ENCODE measurements around the gene ACSM5.

Gene ACSM5, protein sequence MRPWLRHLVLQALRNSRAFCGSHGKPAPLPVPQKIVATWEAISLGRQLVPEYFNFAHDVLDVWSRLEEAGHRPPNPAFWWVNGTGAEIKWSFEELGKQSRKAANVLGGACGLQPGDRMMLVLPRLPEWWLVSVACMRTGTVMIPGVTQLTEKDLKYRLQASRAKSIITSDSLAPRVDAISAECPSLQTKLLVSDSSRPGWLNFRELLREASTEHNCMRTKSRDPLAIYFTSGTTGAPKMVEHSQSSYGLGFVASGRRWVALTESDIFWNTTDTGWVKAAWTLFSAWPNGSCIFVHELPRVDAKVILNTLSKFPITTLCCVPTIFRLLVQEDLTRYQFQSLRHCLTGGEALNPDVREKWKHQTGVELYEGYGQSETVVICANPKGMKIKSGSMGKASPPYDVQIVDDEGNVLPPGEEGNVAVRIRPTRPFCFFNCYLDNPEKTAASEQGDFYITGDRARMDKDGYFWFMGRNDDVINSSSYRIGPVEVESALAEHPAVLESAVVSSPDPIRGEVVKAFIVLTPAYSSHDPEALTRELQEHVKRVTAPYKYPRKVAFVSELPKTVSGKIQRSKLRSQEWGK

DNA sequence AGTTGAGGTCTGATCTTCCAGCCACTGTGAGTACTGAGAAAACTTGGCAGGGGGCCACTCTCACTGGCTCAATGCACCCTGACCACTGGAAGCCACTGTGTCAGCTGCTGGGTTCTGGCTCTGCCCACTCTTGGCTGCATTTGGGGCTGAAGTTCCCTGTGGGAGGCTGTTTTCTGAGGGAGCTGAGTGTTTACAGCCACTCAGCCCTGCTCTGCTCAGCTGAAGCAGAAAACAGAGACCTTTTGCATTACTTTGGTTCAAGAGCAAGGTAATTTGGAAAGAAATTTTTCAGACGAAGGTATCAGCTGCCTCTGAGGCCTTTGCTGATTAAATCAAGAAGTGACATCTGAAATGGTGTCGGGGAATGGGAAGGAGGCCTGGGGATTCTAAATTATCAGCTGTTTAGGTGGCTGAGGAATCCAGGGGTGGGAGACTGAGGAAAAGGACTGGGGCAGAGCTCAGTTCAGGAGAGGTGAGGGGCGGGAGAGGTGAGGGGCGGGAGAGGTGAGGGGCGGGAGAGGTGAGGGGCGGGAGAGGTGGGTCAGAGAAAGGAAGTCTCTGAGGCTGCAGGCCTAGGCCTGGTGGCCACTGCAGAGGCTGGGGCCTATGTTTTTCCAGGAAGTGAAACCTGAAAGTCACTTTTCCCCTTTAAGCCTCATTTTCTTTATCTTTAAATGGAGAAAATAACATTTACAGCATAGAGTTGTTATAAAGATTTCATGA is at the start of gene ACSM5:
TSS of gene ACSM5 (plus strand) at position 137 of the 723 bp plus-strand sequence. CDS start 1,951 bp downstream, outside the sequence.
- no peak for DNase-seq

DNA sequence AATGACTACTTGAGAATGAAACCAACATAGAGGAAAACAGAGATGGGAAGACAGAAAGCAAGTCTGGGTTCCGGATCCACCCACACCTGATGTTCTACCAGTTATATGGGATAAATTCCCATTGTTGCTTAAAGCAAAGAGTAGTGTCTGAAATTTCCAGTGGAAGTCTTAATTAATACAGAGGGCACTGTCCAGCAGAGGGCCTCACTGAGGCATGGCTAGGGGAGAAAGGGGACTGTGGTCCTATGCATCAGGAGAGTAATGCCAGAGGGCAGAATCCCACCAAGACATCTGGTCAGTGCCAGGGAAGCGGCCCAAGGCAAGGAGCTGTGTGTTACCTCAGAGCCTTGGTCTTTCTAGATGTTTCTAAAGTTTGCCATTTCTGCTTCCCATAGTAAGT is 49.3 kb upstream of the ACSM5 start:
- no peak for DNase-seq

DNA sequence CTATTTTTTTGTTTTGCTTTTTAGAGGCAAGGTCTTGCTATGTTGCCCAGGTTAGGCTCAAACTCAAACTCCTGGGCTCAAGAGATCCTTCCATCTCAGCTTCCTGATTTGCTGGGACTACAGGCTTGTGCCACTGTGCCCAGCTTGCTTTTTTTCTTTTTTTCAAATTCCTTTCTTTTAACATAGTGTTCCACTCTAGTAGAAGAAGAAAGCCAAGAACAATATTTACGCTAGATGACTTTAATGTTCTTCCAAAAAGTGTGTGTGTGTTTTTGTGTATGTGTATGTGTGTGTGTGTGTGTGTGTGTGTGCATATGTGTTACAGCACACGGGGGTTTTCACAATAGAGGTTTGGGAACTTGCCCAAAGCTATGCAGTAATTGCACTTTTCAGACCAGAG is 46.1 kb upstream of the ACSM5 start:
- DNase-seq = no peak

DNA sequence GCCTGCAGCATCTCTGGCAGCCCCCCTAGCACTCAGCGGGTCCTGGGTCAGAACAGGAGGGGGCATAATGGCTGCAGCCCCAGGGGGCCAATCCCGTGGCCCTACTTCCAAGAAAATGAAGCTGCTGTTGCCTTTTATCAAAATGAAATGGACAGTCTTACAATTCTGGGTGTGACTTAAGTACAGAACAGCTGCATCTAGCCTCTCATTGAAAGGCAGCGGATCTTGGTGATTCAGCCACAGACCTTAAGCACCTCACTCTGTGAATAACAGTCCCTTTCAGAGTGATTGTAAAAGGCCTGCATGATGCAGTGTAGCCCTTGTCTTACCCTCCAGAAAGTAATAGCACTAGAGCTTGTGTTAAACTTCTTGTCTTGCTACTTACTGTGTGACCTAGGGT is 45.3 kb upstream of the ACSM5 start:
- no peak for DNase-seq

DNA sequence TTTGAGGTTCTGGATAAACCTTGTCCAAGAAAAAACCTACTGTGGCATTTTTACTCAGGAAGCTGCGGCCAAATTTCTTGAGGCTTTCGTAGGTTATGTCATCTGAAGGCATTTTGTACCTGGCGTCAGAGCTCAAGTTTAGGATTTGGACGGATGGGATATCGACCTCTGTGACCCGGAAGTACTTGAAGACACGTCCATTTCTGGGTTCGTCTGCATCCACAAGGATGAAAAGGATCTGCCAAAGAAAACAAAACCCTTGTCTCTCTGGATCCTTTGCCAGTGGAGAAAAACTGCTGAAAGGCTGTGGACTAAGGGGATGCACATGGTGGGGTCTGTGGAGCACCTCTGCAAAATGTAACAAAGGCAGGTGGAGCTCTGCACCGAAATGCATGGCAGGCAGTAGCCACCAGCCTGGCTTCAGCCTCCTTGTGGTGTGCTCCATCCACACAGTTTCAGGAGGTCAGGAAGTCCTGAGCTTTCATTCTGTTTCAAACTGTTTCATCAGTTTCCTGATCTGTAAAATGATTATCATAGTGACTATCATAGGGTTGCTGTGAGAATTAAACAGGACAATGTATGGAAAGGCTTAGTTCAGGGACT is 39.8 kb upstream of the ACSM5 start:
- no peak for DNase-seq

DNA sequence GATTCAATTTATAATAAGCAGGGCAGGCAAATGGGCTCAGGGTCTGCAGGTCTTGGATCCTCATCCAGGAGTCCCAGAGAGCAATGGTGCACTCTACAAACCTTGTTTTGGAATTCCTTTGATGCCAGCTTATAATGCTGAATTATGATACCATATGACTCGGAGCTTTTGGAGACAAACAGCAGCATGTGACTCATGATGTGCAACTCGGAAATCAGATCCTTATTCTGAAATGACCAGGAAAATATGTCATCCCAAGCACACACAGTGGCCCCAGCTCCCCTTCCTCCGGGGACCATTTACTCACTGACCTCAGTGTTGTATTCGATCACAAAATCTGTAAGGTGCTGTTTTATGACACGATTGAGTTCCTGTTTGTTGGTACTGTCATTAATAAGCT is 36.6 kb upstream of the ACSM5 start:
- DNase-seq = no peak

DNA sequence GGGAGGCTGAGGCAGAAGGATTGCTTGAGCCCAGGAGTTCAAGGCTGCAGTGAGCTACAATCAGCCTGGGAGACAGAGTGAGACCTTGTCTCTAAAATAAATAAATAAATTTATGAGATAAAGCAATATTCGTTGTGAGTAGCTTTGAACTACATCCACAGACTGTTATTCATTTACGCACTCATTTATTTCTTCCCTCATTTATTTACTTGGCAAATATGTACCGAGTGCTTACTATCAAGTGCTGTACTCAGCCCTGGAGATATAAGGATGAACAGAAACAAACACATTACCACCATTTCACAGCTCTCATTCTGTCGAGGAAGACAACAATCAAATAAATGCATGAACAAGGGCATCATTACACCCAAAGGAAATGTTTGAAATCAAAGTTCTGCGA is 32.2 kb upstream of the ACSM5 start:
- no peak for DNase-seq

DNA sequence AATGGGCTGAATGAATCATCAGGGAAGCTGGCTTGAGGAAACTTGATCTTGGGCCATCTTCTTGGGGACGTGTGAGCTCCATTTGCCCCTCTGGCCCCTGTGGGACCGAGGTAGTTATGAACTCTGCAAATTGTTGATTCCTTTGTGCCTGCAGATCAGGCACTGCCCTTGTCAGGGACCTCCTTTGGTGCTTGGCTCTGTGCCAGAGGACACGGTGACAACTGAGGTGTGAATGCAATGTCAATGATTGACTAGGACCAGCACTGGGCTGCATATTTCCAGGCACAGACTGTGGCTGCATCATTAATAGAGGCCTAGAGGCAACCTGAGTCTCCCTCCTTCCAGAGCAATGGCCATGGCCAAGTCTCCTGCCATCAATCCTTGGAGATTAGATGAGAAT is 28.6 kb upstream of the ACSM5 start:
- no peak for DNase-seq

DNA sequence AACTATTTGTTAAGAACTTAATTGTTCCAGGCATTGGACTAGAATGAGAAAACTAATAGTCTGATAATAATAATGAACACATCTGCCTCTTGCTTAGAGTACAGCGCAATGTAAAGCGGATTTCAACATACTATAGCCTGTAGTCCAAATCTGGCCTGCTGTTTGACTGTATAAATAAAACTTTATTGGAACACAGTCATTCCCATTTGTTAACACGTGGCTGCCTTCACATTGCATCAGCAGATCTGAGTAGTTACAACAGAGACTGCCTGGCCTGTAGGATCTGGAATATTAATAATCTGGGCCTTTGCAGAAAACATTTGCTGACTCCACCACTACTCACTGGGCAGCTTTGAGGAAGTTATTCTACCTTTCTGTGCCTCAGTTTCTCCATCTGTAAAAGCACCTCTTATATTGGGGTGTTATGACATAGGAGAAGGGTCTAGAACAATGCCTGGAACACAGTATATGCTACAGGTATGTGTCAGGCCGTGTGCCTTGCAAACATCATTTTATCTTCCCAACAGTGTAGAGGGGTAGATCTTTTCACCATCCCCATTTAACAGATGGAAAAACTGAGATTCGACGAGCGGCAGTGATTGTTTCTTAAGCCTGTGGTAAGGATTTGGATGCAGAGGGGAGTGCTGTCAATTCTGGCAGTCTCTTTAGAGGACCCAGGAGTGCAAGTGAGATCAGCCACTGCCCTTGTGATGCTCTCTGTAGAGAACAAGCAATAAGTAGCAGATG is 27.0 kb upstream of the ACSM5 start:
- DNase-seq = no peak

DNA sequence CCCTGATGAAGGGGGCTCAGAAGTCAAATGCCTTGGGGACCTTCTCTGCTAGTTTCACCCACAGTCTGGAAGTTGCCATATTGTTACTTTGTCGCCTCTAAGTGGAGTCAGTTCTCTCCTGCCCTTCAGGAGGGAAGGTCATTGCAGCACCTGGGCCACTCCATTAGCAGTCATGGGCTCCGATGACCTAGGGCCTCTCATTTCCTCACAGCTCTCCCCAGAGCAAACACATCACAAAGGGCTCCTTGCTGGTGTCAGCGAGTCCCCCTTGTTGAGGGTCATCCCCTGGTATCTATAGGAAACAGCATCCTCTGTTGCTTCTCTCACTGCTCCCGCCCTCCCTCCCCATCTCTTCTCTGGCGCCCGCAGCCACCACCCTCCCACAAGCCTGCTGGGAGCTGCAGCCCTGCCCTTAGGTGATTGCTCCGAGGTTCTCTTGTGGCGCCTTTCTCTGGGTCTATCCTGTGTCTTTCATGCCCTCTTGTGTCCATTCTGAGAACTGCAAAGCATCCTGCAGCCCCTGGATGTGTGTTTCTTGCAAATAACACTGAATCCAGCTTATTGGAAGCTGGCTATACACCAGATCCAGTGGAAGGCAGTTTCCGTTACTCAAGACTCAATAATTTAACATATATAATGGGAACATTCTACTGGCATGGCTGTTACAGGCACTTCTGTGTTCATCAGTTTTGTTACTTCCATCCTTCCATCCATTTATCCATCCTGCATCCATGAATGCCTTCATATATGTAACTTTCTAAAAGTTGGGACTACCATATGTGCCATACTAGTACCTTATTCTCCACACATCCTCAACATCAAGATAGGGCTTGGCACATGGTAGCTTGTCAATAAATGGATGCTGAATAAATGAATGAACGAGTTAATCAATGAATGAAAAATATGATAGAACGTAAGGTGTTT is 26.0 kb upstream of the ACSM5 start:
- DNase-seq = no peak

DNA sequence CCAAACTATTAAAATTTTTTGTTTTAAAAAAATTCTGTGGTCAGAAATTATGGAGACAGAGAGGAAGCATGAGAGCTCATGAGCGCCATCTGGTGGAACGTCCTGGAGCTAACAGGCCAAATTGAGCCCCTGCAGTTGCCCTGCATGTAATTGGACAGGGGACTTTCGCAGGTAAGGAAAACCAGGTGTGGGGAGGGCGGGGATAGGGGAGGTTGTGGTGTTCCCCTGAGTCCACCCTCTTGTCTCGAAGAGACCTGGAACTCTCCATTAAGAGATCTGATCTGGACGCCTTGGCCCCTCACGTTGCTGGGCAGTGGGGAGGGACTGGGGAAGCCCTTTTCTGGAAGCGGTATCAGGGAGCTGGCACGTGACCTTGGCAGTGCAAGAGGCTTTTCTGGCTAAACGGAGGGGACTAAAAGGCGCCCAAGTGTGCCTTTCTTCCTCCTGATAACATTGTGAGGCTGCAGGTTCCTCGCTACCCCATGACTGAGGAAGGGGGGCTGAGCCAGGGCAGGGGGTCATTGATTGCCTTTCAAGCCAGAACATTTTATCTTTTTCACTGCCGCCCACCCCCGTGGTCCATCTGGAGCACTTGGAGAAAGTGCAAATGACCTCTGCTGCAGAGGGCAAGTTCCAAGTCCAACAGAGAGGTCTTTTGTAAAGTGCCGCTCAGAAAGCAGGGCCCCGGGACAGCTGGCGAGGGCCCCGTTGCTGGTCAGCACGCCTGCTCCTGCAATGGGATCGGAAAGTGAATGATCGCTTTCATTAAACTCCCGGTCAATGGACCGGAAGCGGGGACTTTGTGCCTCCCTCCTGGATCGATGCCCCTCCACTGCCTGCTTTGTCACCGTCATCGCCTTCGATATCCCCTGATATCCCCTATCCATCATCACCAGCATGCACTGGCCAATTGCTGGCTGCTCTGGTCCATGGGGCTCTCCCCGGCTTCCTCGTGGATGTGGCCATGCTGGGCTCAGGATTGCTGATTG is 23.2 kb upstream of the ACSM5 start:
- peak; percentile 20 for DNase-seq

DNA sequence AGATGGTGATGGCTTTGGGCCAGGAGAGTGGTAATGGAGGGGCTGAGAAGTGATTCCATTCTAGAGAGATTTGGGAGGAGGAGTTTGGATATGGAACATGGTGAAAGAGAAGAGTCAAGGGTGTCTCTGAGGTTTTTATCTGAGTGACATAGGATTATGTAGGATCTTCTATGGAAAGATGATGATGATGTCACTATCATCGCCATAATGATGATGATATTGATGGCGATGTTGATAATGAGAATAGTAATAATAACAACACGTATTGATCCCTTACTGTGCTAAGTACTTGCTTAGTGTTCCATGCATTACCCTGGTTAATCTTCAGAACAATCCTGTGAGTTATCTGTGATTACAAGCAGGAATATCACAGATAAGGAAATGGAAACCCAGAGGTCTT is 21.4 kb upstream of the ACSM5 start:
- DNase-seq = no peak

DNA sequence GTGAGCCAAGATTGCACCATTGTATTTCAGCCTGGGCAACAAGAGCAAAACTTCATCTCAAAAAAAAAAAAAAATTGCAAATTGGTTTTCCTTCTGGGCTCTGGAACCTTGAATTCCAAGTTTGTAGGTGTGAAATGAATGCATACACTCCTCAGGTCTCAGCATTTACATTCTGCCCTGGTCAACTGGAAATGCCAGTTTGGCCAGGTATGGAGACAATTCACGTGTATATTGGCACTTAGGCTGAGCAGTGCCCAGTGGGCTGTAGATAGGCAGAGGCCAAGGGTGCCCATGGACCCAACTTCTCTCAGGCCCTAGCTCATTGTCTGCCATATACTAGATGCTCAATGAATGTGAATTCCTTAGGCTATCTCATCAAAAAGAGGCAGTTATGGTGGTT is 20.5 kb upstream of the ACSM5 start:
- DNase-seq = no peak

DNA sequence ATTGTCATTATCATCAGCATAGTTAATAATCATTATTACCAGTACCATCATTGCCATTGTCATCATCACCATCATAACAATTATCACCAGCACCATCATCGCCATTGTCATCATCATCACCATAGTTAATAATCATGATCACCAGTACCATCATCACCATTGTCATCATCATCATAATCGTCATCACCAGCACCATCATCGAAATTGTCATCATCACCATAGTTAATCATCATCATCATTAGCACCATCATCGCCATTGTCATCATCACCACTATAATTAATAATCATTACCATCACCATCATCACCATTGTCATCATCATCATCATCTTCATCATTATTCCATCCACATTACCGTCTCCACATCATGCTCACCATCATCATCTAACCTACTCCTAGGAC is 18.3 kb upstream of the ACSM5 start:
- DNase-seq = no peak

DNA sequence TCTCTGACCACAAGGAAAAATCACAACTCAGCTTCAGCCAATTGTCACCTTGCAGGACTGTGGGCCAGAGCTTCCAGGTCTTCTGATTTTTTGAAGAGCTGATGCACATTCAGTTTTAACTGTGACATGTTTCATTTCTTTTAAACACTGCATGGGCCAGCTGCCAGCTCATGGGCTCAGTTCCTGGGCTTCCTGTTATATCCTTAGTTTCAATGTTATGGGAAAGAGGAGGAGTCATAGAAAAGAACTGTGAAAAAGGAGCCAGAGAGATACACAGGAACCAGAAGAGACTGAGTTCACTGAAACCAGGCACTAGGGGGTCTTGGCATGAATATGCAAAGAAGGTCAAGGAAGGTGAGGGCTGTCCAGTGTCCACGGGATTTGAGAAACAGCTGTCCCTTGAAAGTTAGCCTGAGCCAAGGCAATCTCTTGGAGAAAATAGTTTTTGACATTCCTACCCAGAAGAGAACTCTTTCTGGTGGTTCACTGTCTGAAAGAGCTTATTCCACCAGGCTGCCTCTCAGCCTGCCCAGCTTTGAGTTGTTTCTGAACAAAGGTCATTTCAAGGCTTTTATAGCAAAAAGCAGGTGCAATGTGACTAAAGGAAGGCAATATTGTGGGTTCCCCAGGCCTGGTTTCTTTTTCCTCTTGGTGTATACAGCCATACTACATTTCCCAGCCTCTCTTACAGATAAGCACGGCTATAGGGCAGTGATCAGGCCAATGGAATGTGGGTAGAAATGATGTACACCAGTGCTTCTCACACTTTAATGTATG is 15.3 kb upstream of the ACSM5 start:
- no peak for DNase-seq

DNA sequence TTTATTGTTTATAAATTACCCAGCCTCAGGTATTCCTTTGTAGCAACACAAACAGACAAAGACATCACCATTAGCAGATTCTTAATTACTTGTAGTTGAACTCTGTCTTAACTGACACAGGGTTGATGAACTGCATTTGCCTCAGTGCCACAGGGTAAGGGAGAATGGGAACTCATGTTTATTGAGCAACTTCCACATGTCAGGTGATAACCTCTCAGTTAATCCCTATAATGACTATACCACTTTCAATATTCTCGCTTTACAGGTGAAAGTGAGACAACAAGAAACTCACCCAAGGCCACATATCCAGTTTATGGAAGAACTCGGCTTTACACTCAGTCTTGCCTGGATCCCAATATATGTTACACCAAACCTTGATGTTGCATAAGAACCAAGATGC is 13.4 kb upstream of the ACSM5 start:
- DNase-seq = no peak

DNA sequence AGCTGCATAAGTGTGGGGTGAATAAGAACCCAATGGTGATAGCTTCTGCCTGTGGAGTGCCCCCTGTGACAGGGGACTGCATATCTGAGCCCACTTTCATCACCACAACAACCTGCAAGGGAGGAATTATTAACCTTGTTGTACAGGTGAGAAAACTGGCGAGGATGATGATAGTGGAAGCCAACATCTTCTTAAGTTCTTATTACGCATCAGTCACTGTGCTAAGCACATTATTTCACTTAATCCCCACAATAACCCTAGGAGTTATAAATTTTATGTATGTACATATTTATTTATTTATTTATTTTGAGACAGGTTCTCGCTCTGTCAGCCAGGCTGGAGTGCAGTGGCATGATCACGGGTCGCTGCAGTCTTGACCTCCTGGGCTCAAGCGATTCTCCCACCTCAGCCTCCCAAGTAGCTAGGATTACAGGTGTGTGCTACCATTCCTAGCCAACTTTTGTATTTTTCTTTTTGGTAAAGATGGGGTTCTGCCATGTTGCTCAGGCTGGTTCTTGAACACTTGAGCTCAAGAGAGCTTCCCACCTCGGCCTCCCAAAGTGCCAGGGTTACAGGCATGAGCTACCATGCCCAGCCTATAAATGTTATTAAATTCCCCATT is 12.4 kb upstream of the ACSM5 start:
- DNase-seq = no peak

DNA sequence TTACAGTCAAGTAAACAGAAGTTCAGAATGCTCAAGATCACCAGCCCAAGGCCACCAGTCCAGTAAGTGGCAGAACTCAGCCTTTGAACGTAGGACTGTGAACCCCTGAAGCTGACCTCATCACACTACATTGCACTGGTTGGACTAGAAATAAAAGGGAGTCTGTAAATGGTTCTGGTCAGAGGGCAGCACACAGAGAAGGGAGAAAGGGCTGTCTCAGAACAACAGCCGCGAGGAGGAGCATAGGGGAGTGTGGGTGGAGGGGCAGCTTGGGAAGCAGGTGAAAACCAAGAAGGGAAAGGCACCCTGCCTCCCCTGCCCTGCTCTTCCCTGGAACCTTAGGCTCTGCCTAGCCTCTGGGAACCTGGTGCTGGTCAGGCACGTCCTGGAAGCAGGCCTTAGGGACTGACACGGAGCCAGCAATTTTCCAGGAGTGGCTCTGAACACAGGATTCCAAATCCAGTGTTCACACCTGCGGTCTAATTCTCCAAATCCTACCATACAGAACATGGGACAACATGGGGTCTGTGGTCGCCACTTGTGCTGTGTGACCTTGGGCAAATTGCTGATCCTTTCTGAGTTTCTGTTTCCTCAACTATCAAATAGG is 11.8 kb upstream of the ACSM5 start:
- no peak for DNase-seq

DNA sequence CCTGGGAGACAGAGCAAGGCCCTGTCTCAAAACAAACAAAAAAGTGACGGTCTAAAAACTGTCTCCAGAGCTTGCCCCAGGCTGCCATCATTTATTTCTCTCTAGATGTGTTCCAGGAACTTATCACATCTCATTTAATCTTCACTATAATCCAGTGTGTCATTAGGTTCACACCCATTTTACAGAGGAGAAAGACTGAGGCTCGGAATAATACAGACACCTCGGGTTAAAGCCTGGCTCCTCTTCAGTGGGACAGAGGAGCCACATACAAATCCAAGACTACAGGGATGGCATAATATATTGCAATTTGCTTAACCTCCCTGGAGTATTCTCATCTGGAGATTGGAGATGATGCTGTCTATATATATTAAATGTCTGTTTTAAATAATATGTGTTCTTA is 10.7 kb upstream of the ACSM5 start:
- DNase-seq = no peak
